ENCODE measurements around the gene WDR81. TPM values are rescaled to one million over a fixed set of nuclear protein-coding genes. Genes with fewer than 3 reads are reported as not detected.

WDR81 gene
- total and polyA plus RNA-seq, 2 donors (not counting 1 experiment from before 2014, with no cell fraction given) = 52.7 to 102 TPM

DNA sequence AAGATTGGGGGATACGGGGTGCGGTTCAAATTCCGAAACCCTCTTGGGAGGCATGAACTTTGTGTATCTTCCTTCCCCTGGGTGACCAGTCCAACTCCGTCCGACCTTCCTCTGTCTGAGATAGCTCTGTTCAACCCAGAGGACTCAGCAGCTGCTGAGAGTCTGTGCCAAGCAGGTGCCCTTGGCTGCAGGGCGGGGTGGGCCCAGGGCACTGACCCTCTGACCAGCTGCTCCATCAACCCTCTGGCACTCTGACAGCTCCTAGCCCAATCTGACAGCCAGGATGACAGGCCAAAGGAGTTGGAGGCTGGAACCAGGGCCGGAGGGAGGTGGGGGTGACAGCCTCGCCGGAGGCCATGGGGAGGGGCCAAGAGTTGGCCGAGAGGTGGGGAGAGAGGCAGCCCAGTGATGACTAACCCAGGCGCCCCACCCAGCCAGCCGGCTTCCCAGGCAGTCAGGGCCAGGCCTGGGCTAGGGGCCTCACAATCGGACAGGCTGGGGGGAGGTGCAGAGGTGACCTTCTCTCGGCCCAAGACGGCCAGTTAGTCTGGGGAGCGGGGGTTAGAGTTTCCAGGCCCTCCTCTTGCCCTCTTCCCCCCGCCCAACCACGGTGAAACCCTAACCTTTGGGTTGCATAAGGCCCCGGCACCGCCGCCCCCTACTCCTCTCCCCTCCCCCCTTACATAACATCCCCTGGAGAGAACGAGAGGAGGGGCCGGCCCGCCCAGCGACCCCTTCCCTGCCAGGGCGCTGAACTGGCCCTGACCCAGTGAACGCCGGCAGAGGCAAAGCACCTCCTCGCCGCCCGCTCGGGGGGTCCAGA is 9.3 kb upstream of the WDR81 start:
- peaks cover 30 to 39% of the 10 kb centered on the region in 2 donors for H3K4me1 ChIP-seq (ENCODE audit: control insufficient read depth in 2 of 2, insufficient read depth in 2 of 2, low read length in 2 of 2)
- ATAC-seq (ENCODE audit: low read depth) = no peak
- 4% methylated on average over 24 of the region's 32 CpGs for WGBS (ENCODE audit: insufficient coverage)
- H3K27ac ChIP-seq (ENCODE audit: low read length in 2 of 2) = peak overlapping the region in 1 of 2 donors; percentile 75
- peak overlapping the region; percentile 82 for H2AFZ ChIP-seq (ENCODE audit: insufficient read depth, low read depth, low read length, poor library complexity, severe bottlenecking)
- TF ChIP-seq EZH2 (IDR thresholded peaks at IDR 0.05; ENCODE audit: borderline replicate concordance, insufficient read depth, low read depth, low read length, poor library complexity, severe bottlenecking) = no peak
- TF ChIP-seq, protein P1, sequence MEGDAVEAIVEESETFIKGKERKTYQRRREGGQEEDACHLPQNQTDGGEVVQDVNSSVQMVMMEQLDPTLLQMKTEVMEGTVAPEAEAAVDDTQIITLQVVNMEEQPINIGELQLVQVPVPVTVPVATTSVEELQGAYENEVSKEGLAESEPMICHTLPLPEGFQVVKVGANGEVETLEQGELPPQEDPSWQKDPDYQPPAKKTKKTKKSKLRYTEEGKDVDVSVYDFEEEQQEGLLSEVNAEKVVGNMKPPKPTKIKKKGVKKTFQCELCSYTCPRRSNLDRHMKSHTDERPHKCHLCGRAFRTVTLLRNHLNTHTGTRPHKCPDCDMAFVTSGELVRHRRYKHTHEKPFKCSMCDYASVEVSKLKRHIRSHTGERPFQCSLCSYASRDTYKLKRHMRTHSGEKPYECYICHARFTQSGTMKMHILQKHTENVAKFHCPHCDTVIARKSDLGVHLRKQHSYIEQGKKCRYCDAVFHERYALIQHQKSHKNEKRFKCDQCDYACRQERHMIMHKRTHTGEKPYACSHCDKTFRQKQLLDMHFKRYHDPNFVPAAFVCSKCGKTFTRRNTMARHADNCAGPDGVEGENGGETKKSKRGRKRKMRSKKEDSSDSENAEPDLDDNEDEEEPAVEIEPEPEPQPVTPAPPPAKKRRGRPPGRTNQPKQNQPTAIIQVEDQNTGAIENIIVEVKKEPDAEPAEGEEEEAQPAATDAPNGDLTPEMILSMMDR (IDR thresholded peaks at IDR 0.05) = no peak
- H3K9me3 ChIP-seq (ENCODE audit: control extremely low read depth in 1 of 3, control insufficient read depth in 2 of 3, insufficient read depth in 1 of 3, low read length in 2 of 3) = peaks cover 0 to 3% (median 0%) of the 10 kb centered on the region in 3 donors
- peak overlapping the region in 4 of 5 experiments; percentile 53 to 78 (median 60) for H3K4me3 ChIP-seq (ENCODE audit: control extremely low read depth in 1 of 5, extremely low read depth in 1 of 5, insufficient read depth in 1 of 5, low read depth in 2 of 5, low read length in 4 of 5)
- H3K79me2 ChIP-seq (ENCODE audit: control insufficient read depth, insufficient read depth, low read length) = no peaks in the 10 kb centered on the region
- peaks cover 0 to 38% (median 12%) of the 10 kb centered on the region in 4 experiments for H3K27me3 ChIP-seq (replicated peaks in 1 of 4; ENCODE audit: control extremely low read depth in 1 of 4, control insufficient read depth in 3 of 4, insufficient read depth in 4 of 4, low read length in 3 of 4)
- H3K27ac Mint-ChIP-seq = peak overlapping the region; percentile 20
- peak; percentile 53 for DNase-seq
- H3K36me3 ChIP-seq (replicated peaks in 1 of 2; ENCODE audit: control extremely low read depth in 1 of 2, control insufficient read depth in 1 of 2, extremely low read depth in 1 of 2, insufficient read depth in 2 of 2, low read length in 1 of 2) = no peaks in the 10 kb centered on the region
- H3K9ac ChIP-seq (ENCODE audit: low read length) = peak overlapping the region; percentile 80
- H3K4me3 Mint-ChIP-seq = peak overlapping the region; percentile 70
- H3K4me2 ChIP-seq (replicated peaks; ENCODE audit: low read depth, low read length, poor library complexity, severe bottlenecking) = peak overlapping the region; percentile 99
- peaks cover 14% of the 10 kb centered on the region for H4K20me1 ChIP-seq (ENCODE audit: control insufficient read depth, insufficient read depth, low read length, poor library complexity, severe bottlenecking)
- intact Hi-C loops (cut with micrococcal nuclease) = no loop called here
- peaks cover 35% of the 10 kb centered on the region for H3K4me1 Mint-ChIP-seq
- peaks cover 38% of the 10 kb centered on the region for H3K27me3 Mint-ChIP-seq
- no peaks in the 10 kb centered on the region for H3K9me3 Mint-ChIP-seq (ENCODE audit: insufficient read depth)
- POLR2A ChIA-PET = interaction anchor here (1.1 to 3.1 kb wide), 8 partner anchors 8 to 120 kb away, joined by 3 to 25 read pairs (median 4); partner anchors contain the start of genes RPA1 and SMYD4
- CTCF ChIA-PET = interaction anchor here (1.0 to 12.4 kb wide), 7 partner anchors 31 to 153 kb away, joined by 3 to 397 read pairs (median 12); no protein-coding TSS in a partner anchor
